Measurements from ENCODE around the gene CCDC92.

CCDC92 gene

GRCh38 chr12:124002021-124002644 lies 29.5 kb upstream of the CCDC92 start:
- no peak for DNase-seq

- DNase-seq = no peak
These were observed 28.7 kb upstream of the CCDC92 start for GRCh38 chr12:124001343-124001742.

DNA sequence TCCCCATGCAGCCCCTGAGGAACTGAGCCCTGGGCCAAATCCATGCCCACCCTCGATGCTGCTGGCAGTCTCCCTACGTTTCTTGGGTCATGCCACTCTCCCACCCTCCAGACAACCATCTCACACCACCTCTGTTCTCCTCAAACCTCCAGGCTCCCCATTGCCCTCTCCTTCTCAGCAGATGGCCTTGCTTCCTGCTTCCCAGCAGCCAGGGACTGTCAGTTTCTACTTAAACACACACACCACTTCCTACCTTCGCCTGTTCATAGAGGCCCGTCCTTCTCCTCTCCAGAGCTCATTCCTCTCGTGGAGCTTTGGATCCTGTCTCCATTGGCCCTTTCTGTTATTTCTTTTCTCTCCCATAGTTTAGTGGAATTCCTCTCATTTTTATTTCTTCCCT lies 27.5 kb upstream of the CCDC92 start:
- DNase-seq = no peak

DNA sequence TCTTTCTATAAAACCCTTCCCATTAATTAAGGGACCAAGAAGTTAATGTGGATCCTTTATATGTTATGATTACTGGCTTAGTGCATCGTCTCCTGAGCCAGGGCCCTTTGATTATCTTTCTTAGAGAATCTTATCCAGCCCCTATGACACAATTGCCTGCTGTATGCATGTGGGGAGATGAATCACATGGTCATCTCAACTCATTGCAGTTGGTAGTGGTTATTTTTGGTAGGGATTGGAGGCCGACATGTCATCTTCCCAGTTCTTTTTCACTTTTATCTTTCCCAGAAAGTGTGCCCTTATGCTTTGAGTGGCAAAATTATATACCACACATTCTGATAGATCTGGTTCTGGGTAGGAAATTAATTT lies 26.3 kb upstream of the CCDC92 start:
- no peak for DNase-seq

GRCh38 chr12:123998344-123998990 lies 25.8 kb upstream of the CCDC92 start:
- no peak for DNase-seq

DNA sequence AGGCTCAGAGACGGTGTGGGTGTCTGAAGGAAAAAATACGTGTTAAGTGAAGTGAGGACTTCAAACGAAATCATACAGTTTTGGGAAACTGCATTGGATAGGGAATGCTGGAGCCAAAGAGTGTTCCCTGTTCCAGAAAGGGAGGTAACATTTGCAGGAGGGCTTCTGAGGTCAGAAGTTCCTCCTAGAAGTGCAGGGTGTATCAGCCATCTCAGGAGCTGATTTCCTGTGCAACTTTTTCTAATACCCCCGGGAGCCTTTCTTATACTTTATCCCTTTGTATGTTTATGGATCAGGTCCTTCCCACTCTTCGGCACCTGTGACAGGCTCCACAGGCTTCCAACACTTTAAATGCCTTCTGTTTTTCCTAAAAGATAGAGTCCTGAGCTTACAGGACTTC lies 25.3 kb upstream of the CCDC92 start:
- no peak for DNase-seq

DNA sequence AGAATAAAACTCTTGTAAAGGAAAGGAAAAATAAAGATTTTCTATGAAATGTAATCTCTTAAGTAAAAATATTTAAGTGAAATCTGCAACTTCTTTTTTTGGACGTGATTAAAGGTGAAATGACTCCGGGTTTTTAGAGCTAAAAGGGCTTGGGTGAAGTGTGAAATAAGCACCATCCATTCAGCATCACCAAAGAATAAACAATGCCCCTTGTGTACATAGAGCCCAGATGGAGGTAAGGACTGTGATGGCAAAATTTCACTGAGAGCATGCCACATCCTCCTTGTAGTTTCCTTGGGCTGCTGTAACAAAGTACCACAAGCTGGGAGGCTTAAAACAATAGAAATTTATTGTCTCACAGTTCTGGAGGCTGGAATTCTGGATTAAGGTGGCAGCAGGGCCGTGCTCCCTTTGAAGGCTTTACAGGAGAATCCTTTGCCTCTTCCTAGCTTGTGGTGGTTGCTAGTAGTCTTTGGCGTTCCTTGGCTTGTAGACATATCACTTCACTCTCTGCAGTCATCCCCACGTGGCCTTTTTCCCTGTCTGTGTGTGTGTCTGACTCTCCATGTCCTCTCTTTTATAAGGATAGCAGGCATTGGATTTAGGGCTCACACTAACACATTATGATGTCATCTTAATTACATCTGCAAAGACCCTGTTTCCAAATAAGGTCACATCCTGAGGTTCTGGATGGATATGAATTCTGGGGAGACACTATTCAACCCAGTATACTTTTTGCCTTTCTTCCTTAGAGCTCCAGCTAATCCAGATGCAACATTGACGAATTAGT lies 24.6 kb upstream of the CCDC92 start:
- no peak for DNase-seq

GRCh38 chr12:123996581-123996980 lies 23.9 kb upstream of the CCDC92 start:
- no peak for DNase-seq

GRCh38 chr12:123995023-123995748 lies 22.6 kb upstream of the CCDC92 start:
- DNase-seq = peak; percentile 41

DNA sequence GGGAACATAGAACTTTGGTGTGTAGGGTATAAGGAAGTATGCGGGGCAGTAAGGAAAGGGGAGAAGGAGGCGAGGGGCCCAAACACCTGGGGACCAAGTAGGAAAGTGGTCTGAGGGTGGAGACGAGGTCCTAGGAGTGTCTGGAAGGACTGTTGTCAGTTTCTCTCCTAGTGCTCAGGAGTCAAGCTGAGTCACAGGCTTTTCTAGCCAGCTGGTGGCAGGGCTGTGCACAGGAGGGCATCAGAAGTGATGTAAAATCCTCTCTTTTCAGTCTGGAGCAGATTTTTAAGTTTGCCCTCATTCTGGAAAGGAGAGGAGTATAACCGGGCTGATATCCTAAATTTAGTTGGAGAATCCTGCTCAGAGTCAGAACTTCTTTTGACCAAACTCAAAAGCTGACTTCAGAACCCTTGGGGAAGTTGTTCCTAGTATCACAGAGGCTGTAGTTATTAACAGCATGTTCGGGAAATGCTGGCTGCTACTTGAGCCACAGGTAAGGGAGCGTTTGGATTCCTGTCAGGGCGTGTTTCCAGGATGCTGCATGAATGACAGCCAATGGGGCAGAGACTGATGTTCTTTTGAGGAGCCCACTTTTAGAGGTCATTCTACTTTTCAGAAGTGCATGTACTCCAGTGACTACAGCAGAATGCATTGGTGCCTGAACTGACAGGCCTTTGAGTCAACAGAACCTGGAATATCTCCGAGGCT lies 19.6 kb upstream of the CCDC92 start:
- no peak for DNase-seq

GRCh38 chr12:123991372-123991951 lies 18.8 kb upstream of the CCDC92 start:
- DNase-seq = no peak

DNA sequence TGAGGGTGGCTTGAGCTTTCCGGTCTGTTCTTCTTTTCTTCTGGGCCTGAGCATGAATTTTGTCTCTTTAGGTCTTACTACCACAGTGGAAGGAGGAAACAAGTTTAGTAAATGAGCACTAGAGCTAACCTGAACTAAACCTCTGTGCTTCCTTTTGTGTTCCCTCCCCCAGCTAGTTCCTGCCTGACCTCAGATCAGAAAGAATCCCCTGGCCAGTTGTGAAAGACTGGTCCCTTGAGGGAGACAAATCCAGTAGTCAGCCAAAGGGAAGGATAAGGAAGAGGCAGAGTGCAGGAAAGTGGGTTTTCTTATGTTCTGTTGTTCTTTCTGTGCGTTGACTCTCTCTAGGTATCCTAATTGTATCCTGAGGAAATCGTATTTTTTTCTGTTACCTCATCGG lies 17.9 kb upstream of the CCDC92 start:
- no peak for DNase-seq

GRCh38 chr12:123989753-123990152 lies 17.1 kb upstream of the CCDC92 start:
- DNase-seq = no peak

DNA sequence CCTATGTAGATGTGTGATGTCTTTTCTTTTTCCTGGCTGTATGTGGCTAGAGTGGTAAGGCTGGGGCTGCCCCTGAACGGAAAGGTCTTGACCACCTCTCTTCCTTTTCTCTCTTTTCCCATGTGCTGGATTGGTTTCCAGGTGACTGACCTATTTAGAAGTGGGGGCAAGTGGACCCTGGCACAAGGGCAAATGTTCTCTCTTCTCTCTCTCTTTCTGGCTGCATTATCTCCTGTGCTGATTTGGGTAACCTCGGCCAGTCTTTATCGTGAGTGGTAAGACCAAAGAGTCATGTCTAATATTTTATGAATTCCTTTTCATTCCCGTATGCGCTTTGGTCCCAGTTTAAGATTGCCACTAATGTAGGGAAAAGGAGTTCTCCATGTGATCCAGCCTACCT lies 16.5 kb upstream of the CCDC92 start:
- DNase-seq = no peak

DNA sequence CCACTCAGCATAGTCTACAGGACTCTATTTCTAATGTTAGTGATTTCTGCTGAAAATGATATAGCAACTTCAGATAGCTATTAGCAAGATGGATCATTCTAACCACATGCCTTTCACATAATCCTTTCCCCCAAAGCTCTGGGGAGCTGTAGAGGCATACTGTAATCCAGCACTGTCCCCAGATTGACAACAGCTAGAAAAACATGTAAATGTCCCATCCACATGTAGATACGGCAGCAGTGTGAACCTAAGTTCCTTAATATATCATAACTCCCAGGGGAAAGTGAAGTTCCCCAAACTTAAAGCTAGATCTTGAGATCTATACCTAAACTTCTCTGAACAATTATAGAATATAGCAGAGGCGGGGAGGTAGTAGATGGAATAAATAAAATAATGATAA lies 14.4 kb upstream of the CCDC92 start:
- no peak for DNase-seq

- no peak for DNase-seq
These were observed 13.8 kb upstream of the CCDC92 start for GRCh38 chr12:123986374-123986965.

- DNase-seq = no peak
These were observed 12.3 kb upstream of the CCDC92 start for GRCh38 chr12:123984903-123985302.

GRCh38 chr12:123983822-123984485 lies 11.3 kb upstream of the CCDC92 start:
- DNase-seq = peak; percentile 47

DNA sequence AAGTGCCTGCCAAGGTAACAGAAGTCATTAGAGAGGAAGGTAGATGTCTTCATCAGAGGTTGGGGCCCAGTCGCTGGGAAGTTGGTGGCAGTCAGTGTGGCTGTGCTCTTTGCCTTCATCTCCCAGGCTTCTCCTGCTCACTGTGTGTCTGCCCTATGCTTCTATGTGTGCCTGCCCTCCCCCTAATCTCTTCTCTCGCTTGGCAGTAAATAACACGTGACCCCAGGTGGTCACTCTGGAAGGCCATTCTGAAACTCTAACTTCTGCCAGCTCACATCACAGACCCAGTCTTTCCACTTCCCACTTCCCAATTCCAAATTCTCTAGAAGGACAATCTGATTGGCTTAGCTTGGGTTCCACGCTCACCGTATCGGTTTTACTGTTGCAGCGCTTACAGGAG lies 9.6 kb upstream of the CCDC92 start:
- DNase-seq = no peak

GRCh38 chr12:123979566-123979965 lies 6.9 kb upstream of the CCDC92 start:
- DNase-seq = no peak

- no peak for DNase-seq
These were observed 3.7 kb upstream of the CCDC92 start for GRCh38 chr12:123976227-123976826.
